HG03457 (cell line): ENCODE results near the gene STMP1.
"Not testable (repeated sequence)": the region's sequence is repeated elsewhere in the genome, so short reads cannot be mapped to it uniquely, and the experiment has no call there.

Experiments
- ATAC-seq: cut with Tn5 transposase; IDR thresholded peaks from one replicate; pipeline ENCODE4 v1.9.1; 2021; ENCODE audit warnings: moderate number of reproducible peaks; ENCODE audit not compliant: unreplicated experiment

STMP1 gene

GRCh38 chr7:135664046-135664589, 1.8 kb downstream of the STMP1 start:
- no peak for ATAC-seq

DNA sequence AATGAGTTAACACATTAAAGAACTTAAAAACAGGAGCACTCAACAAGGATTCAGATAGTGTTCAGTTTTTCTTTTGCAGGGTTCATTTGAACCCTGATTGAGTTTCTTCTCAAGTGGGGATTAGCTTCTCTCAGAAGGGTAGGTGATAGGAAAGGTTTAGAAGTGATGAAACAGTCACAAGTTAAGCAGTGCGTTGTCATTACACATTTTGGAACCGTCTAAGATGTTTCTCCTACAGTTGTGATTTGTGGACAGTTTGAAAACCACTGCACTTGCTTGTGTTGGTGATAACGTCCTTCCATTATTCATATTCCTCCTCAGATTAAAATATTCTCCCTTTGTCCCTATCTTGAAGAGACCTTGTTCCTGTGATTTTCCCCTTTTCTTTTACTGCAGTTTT, 2.7 kb downstream of the STMP1 start:
- ATAC-seq, result no peak

- no peak for ATAC-seq
These were observed 3.8 kb downstream of the STMP1 start for GRCh38 chr7:135666156-135666555.

DNA sequence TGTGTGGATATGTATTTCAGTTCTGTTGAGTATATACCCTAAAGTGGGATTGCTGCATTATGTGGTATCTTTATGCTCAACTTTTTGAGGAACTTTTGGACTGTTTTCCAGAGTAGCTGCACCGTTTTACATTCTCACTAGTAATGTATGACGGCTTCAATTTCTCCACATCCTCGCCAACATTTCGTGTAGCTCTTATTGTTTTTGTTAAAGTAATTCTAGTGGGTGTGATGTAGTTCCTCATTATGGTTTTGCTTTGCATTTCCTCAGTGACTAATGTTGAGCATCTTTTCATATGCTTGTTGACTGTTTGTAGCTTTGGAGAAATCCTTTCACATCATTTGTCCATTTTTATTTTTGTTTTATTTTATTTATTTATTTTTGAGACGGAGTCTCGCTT, 4.5 kb downstream of the STMP1 start:
- ATAC-seq, result no peak

- not testable (repeated sequence) for ATAC-seq
These were observed 5.3 kb downstream of the STMP1 start for GRCh38 chr7:135667626-135668025.

- ATAC-seq, result not testable (repeated sequence)
These were observed 6.6 kb downstream of the STMP1 start for GRCh38 chr7:135668852-135669395.

DNA sequence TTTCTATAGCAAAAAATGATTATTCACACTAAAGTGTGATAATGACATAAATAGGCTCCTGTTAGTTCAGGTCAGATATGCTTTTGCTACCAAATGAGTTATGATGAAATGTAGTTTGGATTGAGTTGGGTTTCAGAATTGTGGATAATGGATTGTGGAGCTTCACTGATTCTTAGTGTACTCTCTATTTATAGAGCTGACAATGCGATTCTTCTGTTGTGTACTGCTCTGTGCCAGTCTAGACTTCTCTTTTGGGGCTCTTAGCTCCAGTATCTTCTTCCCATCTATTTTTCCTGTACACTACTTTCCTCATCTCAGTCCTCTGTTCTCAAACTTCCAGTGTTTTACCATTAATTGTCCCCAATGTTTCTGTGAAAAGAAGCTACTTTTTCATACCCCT, 7.5 kb downstream of the STMP1 start:
- ATAC-seq, result no peak

DNA sequence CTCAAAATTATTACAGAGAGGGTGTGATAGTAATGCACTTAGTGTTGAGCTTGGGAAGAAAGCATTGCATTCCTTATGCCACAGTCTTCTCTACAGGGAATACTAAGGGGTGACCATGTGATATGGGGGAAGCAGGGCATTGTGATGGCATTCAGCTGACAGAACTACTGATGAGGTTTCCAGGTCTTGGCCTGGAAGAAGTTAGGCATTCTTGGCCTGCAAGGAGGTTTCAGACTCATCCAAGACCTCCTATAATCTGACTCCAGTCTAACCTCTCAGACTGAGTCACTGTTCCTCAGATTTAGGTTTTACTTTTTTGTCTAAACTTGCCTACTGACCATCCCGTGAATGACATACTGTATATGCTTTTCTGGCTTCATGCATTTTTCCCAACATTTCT, 7.9 kb downstream of the STMP1 start:
- no peak for ATAC-seq

- no peak for ATAC-seq
These were observed 10.4 kb downstream of the STMP1 start for GRCh38 chr7:135672560-135673359.

DNA sequence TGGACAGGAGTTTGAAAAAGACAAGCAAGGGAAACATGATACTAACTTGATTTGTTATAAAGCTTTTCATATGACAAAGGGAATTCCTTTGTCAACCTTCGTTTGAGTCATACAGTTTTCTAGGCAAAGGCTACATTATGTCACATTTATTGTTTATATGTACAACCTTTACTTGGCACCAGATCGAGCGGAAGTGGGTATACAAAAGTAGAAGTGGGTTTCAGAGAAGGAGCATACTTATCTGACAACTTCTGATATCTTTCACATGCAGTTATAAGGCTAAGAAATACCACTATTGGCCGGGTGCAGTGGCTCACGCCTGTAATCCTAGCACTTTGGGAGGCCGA, 11.0 kb downstream of the STMP1 start:
- ATAC-seq, result no peak

DNA sequence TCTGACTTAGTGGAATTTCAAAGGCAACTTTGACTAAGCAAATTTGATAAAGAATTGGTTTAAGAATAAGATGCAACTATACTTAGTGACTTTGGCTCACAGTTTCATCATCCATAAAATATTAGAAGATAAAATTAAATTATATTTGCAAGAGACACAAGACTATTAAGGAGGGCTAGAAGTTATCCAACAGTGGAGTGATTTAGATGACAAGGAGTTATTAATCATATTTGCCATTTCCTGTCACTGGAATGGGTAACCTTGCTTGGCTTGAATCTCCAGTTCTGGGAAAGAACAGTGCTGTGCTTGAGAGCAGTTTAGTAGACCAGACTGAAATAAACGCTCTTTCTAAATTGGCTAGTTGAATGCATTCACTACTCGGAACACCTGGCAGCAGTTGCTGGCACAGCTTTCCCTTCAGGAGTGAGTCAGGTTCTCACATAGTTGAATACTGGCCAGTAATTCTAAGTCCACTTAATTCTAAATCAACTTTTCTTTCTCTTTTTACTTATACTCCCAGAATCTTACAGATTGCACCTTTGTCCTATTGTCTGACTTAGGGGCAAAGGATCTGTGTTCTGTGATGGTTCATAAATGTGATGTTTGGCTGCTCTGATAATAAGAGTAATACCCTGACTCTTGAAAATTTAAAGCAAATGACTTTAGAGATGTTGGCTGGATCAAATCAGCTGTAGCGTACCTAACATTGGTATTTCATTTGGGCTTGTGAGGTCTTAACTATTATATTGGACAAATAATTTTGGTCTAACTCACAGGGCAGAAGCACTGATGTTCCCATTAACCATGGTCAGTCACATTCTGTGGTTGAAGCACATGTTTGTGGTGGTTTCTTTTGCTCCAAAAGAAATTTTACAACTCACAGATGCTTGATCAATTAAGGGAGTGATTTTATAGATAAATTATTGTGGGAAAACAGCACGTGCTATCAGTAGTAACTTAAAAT, 16.6 kb downstream of the STMP1 start:
- ATAC-seq, result no peak

GRCh38 chr7:135681762-135682161, 19.4 kb downstream of the STMP1 start:
- no peak for ATAC-seq

DNA sequence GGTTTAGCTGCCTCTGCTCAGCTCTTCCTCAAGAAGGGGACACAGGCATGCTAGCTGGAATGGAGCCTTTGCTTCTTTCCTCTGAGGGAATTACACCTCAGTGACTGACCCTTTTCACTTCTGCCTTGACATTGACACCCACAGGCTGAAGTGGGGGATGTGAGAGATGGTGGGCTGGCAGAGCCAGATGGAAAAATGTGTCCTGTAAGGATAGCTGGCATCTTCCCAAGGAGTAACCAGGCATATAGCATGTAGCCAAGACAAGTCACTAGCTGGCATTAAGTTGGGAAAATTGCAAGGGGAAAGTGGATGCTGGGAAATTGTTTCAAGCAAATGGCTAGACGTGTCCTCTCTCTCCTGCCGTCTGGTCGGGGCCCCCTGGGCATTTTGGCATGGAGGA, 19.9 kb downstream of the STMP1 start:
- no peak for ATAC-seq

- ATAC-seq, result no peak
These were observed 21.3 kb downstream of the STMP1 start for GRCh38 chr7:135683609-135684008.

DNA sequence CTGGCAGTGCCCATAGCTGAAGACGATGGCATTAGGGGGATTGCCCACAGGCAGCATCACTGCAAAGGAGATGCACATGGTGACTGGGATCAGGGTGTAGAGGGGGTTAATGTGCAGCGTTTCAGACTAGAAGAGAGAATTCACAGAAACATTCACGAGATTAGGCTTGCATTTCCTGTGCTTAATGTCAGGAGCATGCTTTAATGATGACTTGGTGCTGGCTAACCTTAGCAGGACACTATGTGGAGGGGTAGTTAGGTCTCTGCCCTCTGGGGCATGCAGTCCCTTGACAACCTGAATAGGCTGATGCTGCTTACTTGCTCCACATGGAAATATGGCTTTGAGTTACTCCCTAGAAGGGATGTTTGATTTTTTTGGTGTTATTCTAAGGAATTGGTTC, 21.8 kb downstream of the STMP1 start:
- ATAC-seq, result no peak

DNA sequence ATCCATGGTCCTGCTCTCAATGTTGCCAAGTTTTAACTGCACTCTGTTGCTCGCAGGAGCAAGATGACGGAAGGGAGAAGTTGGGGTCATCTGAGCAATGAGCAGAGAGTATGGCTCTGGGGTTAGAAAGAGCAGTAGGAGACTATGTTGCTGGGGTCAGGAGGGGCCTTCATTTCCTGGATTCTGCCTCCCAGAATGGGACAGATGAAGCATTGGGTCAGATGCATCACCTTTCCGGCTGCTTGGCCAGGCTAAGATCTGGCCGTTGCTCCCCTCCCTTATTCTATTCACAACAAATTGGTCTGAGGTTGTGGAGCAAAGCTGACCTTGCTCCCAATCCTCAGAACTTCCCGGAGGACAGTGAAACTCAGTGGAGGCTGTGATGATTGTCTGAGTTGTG, 22.4 kb downstream of the STMP1 start:
- ATAC-seq, result no peak

GRCh38 chr7:135685306-135686084, 23.2 kb downstream of the STMP1 start:
- no peak for ATAC-seq

GRCh38 chr7:135687466-135687865, 25.2 kb downstream of the STMP1 start:
- ATAC-seq, result no peak

GRCh38 chr7:135690566-135690965, 28.3 kb downstream of the STMP1 start:
- no peak for ATAC-seq

- ATAC-seq, result no peak
These were observed 29.7 kb downstream of the STMP1 start for GRCh38 chr7:135692055-135692454.

DNA sequence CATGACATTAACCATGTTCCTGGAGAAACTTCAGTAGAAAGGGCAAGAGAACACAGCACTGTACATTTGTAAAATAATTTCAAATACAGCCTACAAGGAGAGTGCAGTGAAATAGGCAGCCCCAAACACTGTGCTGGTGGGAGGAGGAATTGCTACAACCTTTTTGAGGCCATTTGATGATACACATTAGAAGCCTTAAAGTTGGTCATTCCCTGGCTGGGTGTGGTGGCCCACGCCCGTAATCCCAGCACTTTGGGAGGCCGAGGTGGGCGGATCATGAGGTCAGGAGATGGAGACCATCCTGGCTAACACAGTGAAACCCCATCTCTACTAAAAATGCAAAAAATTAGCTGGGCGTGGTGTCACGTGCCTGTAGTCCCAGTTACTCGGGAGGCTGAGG, 30.3 kb downstream of the STMP1 start:
- ATAC-seq, result not testable (repeated sequence)
